Cardiac fibroblast (primary cell): Measurements from ENCODE around the gene CKM.

Experiments
- DNase-seq, 2 donors: peaks; one replicate each; pipeline versions ENCODE4 v3.0.0 to v3.0.0-alpha.2; 2010; ENCODE audit warnings: low read depth in 2 of 2
- H3K4me3 ChIP-seq, 2 donors: replicated peaks in 1 of 2; 1 replicate in 1 of 2; 2 replicates in 1 of 2; pipeline ENCODE4 v1.5.1; 2011; ENCODE audit warnings: low read depth in 2 of 2, low read length in 2 of 2, mild to moderate bottlenecking in 2 of 2, moderate library complexity in 1 of 2
- TF ChIP-seq, protein P1 (sequence below): IDR thresholded peaks from one replicate; pipeline ENCODE4 v1.5.1; 2011; ENCODE audit warnings: low read depth, mild to moderate bottlenecking, low read length, inconsistent platforms

CKM gene

DNA sequence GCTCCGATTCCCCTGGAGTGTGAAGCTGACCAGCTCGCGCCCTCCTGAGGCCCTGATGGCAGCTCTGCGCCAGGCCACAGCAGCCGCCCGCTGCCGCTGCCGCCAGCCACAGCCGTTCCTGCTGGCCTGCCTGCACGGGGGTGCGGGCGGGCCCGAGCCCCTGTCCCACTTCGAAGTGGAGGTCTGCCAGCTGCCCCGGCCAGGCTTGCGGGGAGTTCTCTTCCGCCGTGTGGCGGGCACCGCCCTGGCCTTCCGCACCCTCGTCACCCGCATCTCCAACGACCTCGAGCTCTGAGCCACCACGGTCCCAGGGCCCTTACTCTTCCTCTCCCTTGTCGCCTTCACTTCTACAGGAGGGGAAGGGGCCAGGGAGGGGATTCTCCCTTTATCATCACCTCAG lies 20.3 kb downstream of the CKM start:
- TF ChIP-seq, protein P1, sequence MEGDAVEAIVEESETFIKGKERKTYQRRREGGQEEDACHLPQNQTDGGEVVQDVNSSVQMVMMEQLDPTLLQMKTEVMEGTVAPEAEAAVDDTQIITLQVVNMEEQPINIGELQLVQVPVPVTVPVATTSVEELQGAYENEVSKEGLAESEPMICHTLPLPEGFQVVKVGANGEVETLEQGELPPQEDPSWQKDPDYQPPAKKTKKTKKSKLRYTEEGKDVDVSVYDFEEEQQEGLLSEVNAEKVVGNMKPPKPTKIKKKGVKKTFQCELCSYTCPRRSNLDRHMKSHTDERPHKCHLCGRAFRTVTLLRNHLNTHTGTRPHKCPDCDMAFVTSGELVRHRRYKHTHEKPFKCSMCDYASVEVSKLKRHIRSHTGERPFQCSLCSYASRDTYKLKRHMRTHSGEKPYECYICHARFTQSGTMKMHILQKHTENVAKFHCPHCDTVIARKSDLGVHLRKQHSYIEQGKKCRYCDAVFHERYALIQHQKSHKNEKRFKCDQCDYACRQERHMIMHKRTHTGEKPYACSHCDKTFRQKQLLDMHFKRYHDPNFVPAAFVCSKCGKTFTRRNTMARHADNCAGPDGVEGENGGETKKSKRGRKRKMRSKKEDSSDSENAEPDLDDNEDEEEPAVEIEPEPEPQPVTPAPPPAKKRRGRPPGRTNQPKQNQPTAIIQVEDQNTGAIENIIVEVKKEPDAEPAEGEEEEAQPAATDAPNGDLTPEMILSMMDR, result no peak
- no peak overlapping the region for H3K4me3 ChIP-seq
- DNase-seq, result no peak

DNA sequence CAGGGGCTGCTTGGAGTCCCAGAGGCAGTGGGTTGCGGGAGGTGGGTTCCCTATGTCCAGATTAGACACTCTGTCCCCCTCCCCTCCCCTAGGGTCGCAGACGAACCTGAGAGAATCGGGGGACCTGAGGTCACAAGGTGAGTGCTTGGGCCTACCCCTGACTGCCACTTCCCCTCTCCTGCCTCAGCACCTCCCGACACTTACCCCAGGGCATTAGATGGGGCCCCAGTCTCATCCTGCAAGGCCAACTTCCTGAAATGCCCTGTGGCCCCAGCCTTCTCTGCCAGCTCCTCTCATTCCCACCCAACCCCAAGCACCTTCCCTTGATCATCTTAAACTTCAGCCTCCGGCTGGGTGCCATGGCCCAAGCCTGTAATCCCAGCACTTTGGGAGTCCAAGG lies 23.0 kb downstream of the CKM start:
- no peak overlapping the region for H3K4me3 ChIP-seq
- no peak for DNase-seq
- TF ChIP-seq, protein P1, result no peak

DNA sequence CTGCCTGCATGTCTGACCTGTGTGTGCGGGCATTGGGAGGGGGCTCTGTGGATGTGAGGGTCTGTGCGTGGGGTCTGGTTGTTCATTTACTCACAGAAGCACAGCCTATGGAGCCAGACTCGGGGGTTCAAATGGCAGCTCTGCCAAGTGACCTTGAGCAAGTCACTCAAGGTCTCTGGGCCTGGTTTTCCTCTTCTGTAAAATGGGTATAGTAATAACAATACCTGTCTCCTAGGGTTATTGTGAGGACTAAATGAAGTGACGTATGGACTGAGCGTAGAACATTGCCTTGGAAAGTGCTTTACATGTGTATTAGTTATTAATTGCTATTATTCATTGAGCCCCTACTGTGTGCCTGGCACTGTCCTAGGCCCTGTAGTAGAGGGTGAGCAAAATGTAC lies 24.4 kb downstream of the CKM start:
- TF ChIP-seq, protein P1, result no peak
- no peak for DNase-seq
- H3K4me3 ChIP-seq, result no peak overlapping the region

DNA sequence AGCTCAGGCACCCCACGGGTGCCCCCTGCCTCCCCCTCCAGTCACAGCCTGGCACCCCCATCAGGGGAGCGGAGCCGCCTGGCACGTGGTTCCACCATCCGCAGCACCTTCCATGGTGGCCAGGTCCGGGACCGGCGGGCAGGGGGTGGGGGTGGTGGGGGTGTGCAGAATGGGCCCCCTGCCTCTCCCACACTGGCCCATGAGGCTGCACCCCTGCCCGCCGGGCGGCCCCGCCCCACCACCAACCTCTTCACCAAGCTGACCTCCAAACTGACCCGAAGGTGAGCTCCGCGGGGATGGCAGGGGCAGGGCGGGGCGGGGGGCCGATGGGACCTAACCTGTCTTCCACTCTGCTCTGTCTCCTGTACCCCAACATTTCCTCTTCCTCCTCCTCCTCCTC lies 25.0 kb downstream of the CKM start:
- TF ChIP-seq, protein P1, result no peak
- no peak for DNase-seq
- no peak overlapping the region for H3K4me3 ChIP-seq

DNA sequence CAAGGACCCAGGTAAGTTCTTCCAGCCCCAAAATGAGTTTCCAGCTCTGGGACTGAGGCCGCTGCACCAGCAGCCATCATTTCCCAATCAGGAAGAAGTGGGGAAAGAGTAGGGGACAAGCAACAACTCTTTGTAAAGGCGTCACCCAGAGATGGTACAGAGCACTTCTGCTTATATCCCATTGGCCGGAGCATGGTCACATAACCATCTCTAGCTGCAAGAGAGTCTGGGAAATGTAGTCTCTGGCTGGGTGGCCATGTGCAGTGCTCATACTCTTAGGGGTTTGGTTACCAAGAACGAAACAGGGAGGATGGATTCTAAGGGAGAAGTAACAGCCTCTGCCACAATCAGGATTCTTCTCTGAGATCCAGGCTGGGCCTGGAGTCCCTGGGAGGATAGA lies 26.3 kb downstream of the CKM start:
- no peak for DNase-seq
- no peak overlapping the region for H3K4me3 ChIP-seq
- TF ChIP-seq, protein P1, result no peak

DNA sequence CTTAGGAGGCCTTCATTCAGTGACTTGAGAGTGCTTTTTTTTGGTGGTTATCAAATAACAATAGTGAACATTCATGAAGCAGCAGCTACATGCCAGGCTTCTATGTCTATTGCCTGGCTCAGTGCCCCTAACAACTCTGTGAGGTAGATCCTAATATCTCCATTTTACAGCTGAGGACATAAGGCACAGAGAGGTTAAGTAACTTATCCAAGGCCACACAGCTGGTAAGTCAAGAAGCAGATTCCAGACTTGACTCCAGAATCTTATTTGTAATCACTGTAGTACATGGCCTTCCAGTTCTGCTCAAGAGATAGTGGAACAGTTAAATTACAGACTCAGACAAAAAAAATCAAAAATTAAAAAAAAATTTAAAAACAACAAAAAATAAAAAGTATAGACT lies 26.8 kb downstream of the CKM start:
- TF ChIP-seq, protein P1, result no peak
- H3K4me3 ChIP-seq, result no peak overlapping the region
- DNase-seq, result no peak

DNA sequence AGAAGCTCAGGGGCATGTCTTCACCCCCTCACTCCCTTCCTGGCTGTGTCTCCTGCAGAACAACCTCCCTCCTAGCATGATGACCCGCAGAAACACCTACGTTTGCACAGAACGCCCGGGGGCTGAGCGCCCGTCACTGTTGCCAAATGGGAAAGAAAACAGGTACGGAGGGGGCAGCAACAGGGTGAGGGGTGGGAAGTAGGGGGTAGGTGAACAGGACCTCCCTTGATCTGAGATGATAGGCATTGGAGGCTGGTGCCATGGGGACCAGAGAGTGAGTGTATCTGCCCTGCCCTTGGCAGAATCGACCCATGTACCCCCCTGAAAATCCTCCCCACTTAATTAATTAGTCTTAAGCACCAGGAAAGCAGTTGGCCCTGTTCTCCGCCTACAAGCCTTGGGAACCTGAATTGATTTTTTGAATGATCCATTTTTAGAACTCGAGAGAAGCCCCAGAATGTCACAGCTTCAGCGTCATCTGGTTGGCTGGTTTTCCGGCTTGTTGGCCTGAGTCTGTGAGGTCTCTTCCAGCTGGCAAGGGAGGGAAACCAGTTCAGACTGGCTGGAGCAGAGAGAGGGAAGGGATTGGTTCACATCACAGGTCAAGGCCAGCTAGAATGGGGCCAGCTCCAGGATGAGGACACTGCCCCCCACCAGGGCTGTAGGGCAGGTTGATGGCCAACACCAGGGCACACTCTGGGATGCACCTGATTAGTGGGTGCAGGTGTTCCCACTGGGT lies 28.2 kb downstream of the CKM start:
- TF ChIP-seq, protein P1, result no peak
- DNase-seq, result no peak
- no peak overlapping the region for H3K4me3 ChIP-seq
